SK-N-SH treated with all-trans-retinoic acid at 6 μM for 48 hours (cell line): Measurements from ENCODE around the gene YIF1A.

ENCODE experiments used
- PATZ1 ChIP-seq: fragments of 250-450 bp; sonication (Bioruptor Pico); IDR thresholded peaks from 2 replicates; pipeline ENCODE4 v1.8.0; 2020; ENCODE audit warnings: mild to moderate bottlenecking, moderate library complexity, borderline replicate concordance
- PPARA ChIP-seq: fragments of 250-450 bp; sonication (Bioruptor Pico); IDR thresholded peaks from 2 replicates; pipeline ENCODE4 v1.5.0; 2020; ENCODE audit warnings: mild to moderate bottlenecking, borderline replicate concordance

- TF ChIP-seq PATZ1 = no peak
- no peak for TF ChIP-seq PPARA (CRISPR knock-in tag)
Measured at GRCh38 chr11:66310324-66310723, 21.4 kb upstream of the YIF1A start.
